ENCODE measurements around the gene OR6Q1.

OR6Q1 gene

GRCh38 chr11:58075781-58076180 lies 45.0 kb downstream of the OR6Q1 start:
- DNase-seq (ENCODE audit: low spot score), result peak; percentile 20
- TF ChIP-seq CTCF (conservative IDR thresholded peaks at IDR 0.05; ENCODE audit: low read depth), result no peak
- CTCF ChIA-PET, result no interaction called here
- POLR2A ChIA-PET (ENCODE audit: low non-redundant PET), result no interaction called here
- H3K27ac ChIP-seq, result no peak overlapping the region

All from RWPE1 (cell line).